Endometrial microvascular endothelial cells (primary cell): ENCODE measurements around the gene CENPX. TPM values are rescaled to one million over a fixed set of nuclear protein-coding genes. Genes with fewer than 3 reads are reported as not detected.

ENCODE experiments used
- in situ Hi-C: cut with HindIII; loops from 2 replicates; pipeline ENCODE4 v1.10.0; 2017; ENCODE audit warnings: low sequenced_read_pairs, low pct_unique_long_range_greater_than_20kb; ENCODE audit errors: inconsistent ontology term
- total RNA-seq: library from RNA; depleted of rRNA; stranded (reverse); fragments of >200 nt; gene quantifications from one replicate; pipeline ENCODE4 v1.2.3, GENCODE V29; 2015; ENCODE audit errors: inconsistent ontology term

Gene CENPX
- total RNA-seq, 1 donor from 2014 or later: 159 TPM

GRCh38 chr17:82005701-82006348 lies 16.9 kb downstream of the CENPX start:
- in situ Hi-C loops: no loop called here

- in situ Hi-C loops: no loop called here
Observed at GRCh38 chr17:82004517-82005455, 17.9 kb downstream of the CENPX start.

GRCh38 chr17:82003411-82004381 lies 19.0 kb downstream of the CENPX start:
- in situ Hi-C loops: no loop called here

GRCh38 chr17:82001571-82002056 lies 21.1 kb downstream of the CENPX start:
- in situ Hi-C loops: no loop called here

DNA sequence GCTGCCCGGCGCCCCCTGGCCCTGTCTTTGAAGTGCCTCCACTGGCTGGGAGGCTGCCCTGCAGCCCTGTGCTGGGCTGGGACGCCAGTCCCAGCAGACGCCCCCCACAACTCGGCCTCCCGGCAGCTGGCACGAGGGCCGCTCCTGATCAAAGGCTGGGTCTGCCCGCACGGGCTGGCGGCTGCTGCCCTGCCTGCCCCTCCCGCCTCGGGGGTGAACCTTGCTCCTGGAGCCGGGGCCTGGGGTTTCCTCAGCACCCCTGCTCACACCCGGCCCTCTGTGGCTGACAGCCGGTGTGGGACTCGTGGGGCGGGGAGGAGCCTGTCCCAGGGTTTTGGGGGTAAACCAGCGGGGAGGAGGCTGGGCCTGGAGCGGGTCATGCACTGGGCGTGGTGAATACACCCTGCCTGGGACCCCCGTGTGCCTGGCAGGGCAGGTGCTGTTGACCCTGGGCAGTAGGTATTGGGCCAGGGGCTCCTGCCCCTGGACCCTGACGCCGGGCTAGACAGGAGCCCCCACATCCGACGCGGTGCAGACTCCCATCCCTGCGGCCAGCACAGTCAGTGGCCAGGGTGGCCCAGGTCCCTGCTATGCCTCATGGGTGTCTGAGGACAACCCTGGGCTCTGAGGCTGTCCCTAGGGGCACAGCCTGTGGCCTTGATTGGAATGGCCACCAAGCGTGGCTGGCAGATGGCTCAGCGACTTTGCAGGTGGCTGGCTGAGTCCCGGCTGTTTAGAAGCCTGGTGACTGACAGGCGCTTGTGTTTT lies 21.7 kb downstream of the CENPX start:
- in situ Hi-C loops: no loop called here

DNA sequence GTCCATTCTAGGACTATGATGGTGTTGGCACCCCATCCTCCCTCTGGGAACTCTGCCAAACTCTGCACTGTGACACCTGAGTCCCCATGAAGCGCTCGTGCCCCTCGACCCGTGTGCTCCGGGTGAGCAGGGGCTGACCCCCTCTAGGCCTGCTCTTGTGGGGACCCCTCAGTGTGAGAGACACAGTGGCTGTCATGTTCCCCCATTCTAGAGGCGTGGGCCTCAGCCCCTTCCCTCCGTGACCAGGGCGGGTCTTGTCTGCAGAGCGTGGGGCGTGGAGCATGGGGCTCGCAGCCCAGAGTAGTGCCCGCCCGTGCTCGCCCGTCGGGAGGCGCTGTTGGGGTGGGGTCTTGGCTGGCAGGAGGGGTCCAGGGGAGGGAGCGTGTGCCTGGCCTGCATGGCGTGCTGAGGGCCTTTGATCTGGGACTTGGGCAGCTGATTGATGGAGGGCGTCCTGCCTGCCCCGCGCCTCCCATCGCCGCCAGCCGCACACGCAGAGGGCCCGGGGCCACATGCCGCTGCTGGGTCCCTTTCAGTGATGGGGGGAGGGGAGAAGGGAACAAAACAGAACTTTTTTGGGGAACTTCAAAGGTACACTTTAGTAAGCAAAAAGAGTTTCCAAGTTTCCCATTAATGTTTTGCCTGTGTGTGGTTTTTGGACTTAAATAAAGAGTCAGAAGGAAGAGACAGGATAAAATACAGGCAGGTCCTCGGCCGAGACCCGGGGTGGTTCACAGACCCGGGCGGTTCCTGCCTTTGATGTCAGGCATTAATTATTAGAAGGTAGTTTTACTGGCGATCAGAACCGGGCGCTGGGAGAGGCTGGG lies 22.5 kb downstream of the CENPX start:
- in situ Hi-C loops: no loop called here

GRCh38 chr17:81999587-81999975 lies 23.1 kb downstream of the CENPX start:
- in situ Hi-C loops: no loop called here

DNA sequence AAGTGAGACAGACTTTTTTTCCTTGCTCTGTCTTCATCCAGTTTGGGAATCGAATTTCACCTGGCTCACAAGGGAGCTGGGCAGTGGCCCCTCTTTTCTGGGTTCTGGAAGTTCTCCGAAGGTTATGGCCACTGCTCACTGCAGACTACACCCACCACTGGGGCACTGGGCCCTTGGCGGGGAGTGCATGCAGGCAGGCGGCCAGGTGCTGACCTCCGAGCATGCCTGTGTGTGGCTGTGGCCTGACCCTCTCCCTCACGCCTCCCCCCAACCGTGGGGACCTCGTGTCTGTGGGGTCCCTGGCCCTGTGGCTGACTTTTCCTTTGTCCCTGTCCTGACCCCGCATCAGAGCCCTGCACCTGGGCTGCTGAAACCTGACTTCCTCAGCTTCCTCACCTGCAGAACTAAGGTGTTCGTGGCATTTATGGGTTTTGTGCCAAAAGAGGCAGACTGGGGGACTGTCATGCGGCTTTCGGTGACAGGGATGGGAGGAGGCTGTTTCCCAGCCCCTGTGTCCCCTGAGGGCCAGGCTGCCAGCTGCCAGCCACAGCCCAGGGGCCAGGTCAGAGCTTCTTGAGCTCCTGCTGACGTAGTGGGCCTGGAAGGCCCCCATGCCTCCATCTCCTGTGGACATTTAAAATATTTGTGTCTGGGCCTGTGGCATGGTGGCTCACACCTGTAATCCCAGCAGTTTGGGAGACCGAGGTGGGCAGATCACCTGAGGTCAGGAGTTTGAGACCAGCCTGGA lies 23.8 kb downstream of the CENPX start:
- in situ Hi-C loops: no loop called here

DNA sequence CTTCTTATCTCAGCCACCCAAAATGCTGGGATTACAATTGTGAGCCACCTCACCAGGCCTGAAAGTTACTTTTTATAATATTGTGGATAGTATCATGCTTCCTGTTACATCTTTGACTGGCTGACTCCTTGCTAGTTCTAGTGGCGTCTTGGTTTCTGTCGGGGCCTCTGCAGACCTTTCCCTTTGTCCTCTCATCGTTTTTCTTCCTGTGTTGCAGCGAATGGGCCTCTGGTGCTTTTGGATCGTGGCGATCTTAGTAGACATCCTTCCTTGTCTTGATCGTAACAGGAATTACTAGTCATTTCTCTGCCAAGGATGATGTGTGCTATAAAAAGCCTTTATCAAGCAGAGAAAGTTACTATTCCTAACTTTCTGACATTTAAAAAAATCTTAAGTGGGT lies 24.5 kb downstream of the CENPX start:
- in situ Hi-C loops: no loop called here

GRCh38 chr17:81996757-81997441 lies 25.8 kb downstream of the CENPX start:
- in situ Hi-C loops: no loop called here

- in situ Hi-C loops: no loop called here
Observed at GRCh38 chr17:81996232-81996756, 26.4 kb downstream of the CENPX start.

DNA sequence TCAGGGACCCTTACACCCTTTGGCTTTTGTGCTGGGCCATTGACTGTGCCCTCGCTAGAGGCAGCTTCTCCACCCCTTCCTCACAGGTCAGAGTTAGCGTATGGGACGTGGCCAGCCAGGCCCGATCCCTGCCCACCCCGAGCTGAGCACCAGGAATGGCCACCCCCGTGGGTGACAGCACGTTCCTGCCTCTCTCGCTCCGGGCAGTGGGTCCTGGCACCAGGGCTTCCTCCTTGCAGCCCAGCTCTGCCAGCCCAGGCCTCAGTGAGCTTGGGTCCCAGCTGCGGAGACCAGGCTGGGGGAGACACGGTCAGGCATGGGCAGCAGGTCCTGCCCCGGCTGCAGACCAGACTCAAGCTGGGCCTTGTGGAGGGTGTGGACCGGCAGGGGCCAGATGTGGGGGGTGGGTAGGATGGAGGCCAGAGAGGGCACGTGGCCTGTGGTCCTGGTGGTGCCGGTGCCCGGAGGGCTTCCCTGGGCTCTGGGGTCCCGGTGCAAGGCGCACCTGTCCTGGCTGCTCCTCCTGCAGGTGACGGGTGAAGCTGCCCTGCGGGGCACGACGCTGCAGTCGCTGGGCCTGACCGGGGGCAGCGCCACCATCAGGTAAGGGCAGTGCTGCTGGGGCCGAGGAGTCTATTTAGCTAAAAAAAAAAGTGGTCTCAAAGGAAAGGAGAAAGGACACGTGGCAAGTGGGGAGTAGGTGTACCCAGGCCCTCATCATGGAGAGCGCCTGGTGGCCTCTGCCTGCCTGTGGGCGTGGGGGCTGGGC lies 27.0 kb downstream of the CENPX start:
- in situ Hi-C loops: no loop called here

DNA sequence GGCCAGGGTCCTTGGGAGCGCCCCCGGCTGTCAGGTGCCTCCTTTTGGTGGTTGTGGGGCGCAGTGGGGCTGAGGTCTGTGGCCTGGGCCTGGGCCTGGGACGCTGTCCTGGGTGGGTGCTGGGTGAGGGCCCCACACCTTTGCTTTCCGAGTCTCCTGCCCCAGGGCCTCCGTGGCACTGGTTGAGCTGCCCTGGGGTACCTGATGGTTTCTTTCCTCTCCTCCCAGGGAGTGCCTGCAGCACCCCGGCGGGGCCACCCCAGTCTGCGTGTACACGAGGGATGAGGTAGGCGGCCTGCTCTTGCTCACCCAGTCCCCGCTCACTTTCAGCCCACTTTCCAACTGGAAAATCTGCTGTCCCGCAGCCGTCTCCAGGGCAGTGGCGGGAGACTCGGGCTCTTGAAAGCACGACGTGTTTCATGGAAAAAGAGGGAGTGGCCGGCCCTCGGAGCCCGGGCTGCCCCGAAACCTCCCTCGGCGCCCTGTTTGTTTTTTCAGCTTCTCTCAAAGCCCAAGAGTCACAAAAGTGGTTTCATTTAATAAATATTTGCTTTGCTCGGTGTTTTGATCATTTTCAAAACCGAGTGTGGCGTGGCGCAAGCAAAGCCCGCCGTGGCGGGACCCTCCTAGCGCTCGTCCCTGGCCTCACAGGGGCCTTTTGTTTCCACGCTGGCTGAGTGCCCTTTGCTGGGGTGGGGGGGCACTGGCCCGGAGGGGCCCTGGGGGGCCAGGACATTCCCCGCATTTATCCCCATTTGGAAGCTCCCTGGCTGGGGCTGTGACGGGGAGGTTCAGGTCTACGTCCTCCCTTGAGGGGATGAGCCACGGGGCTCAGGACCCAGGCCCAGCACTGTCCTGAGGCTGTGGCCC lies 27.9 kb downstream of the CENPX start:
- in situ Hi-C loops: no loop called here

- in situ Hi-C loops: no loop called here
Observed at GRCh38 chr17:81993729-81994592, 28.7 kb downstream of the CENPX start.
